Suppressor macrophage (primary cell): ENCODE measurements around the gene KRTAP4-5.
"Not testable (repeated sequence)": the region's sequence is repeated elsewhere in the genome, so short reads cannot be mapped to it uniquely, and the experiment has no call there.

Experiments used
- DNase-seq, 4 experiments: peaks; one replicate each; pipeline ENCODE4 v3.0.0-alpha.2; 2020 to 2022

Gene KRTAP4-5

DNA sequence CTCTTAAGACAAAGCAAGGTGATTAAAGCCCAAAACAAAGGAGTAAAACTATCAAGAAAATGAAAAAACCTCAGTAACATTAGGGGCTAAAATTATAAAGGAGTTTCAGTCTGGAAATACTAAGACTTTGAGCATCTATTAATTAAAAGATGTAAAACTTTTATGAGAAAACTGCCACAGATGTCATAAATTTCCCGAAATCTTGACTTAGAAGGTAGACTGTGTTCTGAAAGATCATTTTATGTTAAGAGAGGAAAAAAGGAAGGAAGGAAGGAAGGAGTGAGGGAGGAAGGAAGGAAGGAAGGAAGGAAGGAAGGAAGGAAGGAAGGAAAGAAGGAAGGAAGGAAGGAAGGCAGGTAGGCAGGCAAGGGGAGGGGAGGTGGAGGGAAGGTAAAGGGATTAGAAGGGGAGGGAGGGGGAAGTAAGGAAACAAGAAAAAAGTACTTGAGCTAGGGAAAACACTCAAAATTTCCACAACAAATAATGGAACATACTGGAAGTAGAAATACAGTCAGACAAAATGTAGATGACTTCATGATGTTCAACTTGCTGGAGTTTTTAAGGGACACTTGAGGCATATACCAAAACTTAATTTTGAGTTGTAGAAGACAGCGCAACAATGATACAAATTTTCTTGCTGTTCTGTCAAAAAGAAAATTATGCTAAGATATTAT, 2.0 kb downstream of the KRTAP4-5 start:
- no peak for DNase-seq

DNA sequence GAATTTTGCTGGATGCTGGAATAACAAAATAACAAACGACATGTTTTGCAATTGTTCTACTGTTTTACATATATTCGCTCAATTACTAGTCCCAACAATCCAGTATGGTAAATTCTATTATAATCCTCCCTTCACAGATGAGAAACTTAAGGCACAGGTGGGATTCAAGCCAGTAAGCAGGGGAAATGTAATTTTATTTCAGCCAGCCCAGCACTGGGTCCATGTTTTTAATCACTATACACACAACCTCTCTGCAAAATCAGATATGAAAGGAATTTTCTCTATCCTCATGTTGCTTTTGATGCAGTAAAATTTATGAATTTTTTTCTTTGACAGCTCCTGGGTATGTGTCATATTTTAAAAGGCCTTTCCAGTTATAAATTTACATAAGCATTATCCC, 4.4 kb downstream of the KRTAP4-5 start:
- DNase-seq: no peak

DNA sequence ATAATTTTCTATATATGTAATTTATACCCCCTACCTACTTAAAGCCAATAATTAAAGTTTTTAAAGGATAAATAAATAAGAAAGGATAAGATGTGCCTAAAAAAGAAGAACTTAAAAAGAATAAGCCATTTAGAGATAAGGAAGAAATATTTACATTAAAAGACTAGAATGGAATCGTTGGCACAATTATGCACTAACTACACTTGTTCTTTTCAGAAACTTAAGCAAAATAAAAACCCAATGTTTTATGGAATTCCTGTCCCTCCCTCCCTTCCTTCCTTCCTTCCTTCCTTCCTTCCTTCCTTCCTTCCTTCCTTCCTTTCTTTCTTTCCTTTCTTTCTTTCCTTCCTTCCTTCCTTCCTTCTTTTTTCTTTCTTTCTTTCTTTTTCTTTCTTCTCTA, 4.8 kb downstream of the KRTAP4-5 start:
- no peak for DNase-seq

DNA sequence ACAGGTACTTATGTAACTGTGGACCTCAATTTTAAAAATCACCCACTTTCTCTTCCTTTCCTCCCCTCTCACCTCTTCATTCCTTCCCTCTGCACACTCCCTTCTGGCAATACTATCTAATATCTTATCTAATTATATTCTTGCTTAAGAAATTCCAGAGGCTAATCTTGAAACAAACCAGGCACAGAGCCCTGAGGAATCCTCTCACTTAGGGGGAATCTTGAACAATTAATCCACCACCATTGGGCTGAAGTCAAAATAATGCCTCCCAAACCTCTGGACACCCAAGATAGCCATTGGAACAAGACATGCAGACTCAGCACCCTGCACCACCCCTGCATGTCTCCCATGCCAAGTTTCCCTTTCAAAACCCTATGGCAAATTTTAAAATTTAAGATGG, 8.3 kb downstream of the KRTAP4-5 start:
- DNase-seq: no peak

DNA sequence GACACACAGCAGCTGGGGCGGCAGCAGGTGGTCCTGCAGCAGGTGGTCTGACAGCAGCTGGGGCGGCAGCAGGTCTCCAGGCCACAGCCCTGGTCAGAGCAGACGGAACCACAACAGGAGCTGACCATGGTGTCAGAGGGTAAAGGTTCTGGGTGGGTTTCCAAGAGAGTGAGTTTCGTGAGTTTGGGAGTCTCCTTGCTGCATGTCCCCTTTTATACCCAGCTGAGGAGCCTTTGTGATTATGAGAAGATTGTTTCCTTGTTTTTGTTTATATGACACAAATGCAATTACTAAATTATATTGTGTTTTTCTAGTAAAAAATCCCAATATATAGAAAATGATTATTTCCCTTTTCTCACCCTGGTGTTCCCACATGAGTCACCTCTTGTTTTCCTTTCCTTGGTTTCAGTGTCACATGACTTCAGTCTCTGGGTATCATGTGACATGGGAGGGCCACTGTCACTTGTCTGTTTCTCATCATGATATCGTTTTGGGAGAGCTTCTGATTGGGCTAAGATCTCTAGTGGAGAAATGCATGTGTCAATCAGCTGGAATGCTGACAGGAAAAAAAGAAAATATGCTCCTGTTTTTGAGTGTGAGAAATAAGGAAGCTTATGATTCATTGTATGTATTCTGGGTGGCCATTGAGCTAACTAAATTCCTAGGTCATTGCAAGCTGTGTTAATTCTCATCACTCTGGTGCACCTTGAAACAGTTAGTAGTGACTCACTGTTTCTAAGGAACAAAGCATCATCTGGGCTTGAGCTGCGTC, 9.1 kb downstream of the KRTAP4-5 start, which contains the start of gene KRTAP4-6:
Gene KRTAP4-6, minus strand, starts transcription at position 185 of the 772 bp plus-strand sequence. Its CDS starts 57 bp downstream, at position 128.
- peak; percentile 20 to 49 (median 32) for DNase-seq

DNA sequence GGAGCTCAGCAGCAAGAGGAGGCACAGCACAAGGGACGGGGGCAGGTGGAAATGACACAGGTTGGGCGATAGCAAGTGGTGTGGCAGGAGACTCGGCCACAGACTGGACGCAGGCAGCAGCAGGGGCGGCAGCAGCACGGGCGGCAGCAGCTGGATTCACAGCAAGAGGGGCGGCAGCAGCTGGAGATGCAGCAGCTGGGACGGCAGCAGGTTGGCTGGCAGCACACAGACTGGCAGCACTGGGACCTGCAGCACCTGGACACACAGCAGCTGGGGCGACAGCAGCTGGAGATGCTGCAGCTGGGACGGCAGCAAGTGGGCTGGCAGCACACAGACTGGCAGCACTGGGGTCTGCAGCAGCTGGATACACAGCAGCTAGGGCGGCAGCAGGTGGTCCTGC, 9.8 kb downstream of the KRTAP4-5 start:
- not testable (repeated sequence) for DNase-seq

DNA sequence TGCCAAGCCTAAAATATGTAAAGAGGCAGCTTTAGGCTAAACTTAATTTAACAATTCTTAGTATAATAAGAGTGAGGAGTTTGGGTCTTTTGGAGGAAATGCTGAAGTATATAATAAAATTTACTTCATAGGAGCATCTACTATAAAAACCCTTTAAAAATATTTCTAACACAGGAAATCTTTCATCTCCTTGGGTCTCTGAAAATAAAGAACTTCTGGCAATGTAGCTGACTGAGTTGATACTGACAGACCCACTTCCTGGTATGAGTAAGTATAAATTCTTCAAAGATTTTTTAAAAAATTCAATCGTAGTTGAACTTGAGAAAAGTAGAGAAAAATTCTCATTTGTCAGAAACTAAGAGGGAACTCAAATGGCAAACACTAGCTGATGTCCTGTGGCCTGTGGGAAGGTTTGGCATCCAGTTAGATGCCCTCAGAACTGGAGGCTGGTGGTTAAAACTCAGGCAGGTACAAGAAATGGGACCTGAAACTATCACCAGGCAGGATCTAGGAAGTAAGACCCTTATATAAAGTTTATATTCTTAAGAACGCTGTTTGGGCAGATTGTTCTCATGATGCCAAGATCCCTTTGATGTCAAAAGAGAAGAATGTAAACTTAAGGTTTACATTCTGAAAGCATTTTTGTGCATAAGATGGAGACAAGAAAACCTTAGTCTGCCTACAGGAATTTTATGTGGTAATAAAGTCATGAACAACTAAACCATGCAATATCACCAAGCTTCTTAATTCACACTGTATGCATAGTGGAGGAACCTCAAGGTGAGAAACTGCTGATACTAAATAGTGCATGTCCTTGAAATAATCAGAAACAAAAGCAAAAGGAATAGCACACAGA, 15.5 kb downstream of the KRTAP4-5 start:
- no peak for DNase-seq

DNA sequence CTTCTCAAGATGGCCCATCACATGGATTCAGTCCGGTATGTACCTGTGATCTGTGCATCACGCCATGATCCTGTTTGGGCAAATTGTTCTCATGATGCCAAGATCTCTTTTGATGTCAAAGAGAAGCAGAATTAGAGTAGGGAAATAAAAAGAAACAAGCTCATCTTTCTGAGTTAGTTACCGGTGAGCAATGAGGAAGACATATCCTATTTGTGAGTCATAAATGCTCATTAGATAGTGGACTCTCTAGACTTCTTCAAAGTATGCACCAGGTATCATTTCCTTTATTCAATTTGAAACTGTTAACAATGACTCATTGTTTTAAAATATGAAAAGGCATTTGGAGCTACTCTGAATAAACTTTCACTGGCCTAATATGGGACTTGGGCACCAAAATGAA, 17.6 kb downstream of the KRTAP4-5 start:
- DNase-seq: no peak

DNA sequence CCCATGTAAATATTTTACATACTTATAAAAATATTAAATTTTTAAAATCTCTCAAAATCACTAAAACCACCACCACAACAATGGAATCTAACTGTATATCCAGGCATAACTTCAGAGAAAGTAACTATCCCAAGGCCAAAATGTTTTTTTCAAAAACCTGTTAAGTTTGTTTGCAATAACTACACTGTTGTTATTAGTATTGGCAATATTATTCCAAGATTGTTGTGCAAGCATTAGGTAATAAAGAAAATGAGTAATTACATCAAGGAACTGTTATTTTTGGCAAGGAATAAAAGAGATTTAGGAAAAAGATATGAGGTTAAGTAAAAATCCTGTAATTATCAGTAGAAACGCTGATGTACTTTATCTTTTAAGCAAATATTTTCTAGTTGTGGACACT, 22.3 kb downstream of the KRTAP4-5 start:
- DNase-seq: no peak

DNA sequence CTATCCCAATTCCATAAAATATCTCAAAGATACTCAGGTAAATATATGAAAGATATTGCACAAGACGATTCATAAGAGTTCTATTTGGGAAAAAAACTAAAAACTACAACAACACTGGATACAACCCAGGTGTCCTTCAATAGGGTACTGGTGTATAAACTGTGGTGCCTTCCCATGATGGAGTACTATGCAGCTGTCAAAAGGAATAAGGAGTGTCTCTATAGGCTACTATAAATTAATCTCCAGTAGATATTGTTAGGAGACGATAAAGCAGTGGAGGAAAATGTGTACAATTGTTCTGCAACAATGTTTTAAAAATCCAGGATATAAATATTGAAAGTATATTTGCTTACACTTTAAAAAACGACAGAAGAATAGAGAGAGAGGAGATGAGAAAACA, 23.2 kb downstream of the KRTAP4-5 start:
- no peak for DNase-seq

DNA sequence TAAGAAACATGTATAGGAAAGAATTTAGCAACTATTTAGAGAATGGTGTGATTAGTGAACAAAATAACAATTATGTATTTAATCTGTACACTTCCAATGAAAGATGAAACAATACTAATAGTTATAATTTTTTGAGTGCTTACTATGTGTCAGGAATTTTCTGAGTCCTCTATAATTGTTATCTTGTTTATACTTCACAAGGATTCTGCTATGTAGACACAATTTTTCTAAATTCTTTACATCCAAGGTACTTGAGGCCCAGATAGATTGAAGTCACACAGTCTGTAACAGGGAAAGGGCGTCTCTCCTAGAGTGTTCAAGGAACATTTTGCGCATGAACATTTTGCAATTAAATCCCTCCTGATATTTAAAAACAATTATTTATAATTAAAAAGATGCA, 24.6 kb downstream of the KRTAP4-5 start:
- DNase-seq: no peak

DNA sequence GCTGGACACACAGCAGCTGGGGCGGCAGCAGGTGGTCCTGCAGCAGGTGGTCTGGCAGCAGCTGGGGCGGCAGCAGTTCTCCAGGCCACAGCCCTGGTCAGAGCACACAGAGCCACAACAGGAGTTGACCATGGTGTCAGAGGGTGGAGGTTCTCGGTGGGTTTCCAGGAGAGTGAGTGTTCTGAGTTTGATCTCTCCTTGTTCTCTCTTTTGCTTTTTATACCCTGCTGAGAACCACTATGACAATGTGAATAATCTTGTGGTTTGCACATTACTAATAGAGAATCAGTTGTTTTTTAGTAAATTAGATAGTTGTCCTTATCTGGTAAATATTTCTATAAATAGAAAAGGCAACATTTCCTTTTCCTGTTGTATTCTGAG, 25.6 kb downstream of the KRTAP4-5 start, which contains the start of gene KRTAP4-12:
Gene KRTAP4-12, minus strand, starts transcription at position 192 of the 381 bp plus-strand sequence. Its CDS starts 60 bp downstream, at position 132.
- DNase-seq: not testable (repeated sequence)

DNA sequence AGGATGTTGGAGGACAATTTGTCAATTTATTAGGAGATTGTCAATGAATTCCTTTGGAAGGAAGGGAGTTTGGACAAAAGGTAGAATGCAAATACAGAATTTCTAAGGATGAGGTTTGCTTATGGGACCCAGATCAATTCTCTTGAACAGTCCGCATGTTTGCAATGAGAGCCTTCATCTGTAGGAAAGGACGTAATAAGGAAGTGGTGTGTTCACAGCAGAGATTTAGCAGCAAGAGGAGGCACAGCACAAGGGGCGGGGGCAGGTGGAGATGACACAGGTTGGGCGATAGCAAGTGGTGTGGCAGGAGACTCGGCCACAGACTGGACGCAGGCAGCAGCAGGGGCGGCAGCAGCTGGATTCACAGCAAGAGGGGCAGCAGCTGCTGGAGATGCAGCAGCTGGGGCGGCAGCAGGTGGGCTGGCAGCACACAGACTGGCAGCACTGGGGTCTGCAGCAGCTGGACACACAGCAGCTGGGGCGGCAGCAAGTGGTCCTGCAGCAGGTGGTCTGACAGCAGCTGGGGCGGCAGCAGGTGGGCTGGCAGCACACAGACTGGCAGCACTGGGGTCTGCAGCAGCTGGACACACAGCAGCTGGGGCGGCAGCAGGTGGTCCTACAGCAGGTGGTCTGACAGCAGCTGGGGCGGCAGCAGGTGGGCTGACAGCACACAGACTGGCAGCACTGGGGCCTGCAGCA, 26.2 kb downstream of the KRTAP4-5 start:
- not testable (repeated sequence) for DNase-seq

DNA sequence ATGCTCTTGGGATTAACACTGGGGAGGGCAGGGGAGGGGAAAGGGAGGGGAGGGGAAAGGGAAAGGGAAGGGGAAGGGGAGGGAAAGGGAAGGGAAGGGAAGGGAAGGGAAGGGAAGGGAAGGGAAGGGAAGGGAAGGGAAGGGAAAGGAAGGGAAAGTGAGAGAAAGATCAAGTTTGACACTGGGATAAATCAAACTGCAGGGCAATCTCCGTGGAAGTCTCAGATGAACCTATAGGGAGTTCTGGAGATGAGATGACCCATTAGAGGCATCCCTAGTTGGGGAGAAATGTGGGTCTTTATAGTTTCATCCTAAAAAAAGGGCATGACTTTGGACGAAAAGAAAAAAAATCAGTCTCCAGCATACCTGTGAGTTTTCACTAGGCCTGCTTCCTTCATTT, 27.9 kb downstream of the KRTAP4-5 start:
- no peak for DNase-seq

DNA sequence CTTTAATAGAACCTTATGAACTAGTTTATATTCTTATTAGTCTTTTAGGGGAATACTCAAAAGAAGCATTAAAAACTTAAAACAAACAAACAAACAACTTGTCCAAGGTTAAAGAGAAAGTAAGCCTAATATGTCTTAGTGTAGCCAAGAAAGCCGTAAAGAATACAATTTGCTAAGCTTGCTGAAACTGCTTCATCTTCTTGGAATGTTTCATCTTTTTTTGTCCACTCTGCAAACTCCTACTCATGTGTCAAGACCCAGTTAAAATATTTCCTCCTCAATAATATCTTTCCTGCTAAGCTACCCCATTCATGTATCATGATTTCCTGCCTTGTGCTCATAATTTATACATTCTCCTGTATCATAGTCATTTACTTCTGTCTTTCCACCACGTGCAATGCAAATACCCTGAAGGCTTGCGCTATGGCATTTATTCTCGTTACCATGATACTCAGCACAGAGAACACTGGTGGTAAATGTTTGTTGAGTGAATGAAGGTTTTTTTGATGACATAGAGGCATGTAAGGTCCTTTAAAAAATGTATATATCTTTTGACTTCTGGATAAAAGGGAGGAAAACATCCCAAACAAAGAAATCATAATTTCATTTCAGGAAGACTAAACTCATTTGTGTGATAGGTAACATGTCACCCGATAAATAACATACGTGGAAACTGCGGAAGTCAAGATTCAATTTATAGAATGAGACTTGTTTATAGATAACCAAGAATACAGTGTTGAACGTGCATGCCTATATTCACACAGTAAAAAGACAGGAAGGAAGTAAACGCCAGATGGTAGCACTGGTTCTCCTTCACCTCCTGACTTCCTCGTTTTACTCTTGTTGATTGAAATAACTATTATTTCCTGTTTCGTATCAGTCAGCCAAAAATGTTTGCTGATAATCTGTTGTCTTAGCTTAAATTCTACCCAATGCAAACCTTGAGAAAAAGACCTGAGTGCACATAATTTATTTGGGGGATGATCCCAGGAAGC, 29.6 kb downstream of the KRTAP4-5 start:
- DNase-seq: peak in 3 of 4 experiments; percentile 14 to 52 (median 48)

DNA sequence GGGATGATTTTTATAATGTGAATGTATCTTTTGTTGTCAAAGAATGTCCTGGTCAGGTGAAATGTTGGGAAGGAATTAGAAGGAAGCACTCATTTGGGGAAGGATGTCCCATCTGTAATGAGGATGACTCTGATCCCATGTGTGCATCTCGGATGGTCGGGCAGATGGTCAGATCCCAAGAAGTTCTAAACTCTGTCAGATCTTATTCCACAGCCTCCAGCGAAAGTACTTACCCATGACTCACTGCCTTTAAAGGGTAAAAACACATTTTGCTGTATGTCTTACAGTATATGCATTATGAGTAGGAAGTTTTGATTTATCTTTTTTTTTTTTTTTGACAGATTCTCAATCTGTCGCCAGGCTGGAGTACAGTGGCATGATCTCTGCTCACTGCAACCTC, 30.9 kb downstream of the KRTAP4-5 start:
- DNase-seq: no peak

DNA sequence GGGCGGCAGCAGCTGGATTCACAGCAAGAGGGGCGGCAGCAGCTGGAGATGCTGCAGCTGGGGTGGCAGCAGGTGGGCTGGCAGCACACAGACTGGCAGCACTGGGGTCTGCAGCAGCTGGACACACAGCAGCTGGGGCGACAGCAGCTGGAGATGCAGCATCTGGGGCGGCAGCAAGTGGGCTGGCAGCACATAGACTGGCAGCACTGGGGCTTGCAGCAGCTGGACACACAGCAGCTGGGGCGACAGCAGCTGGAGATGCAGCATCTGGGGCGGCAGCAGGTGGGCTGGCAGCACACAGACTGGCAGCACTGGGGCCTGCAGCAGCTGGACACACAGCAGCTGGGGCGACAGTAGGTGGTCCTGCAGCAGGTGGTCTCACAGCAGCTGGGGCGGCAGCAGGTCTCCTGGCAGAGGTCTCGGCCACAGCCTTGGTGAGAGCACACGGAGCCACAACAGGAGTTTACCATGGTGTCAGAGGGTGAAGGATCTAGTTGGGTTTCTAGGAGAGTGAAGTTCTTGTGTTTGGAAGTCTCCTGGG, 31.7 kb downstream of the KRTAP4-5 start, which contains the start of gene KRTAP4-11:
Gene KRTAP4-11, minus strand, starts transcription at position 528 of the 541 bp plus-strand sequence. Its CDS starts 58 bp downstream, at position 470.
- not testable (repeated sequence) for DNase-seq

DNA sequence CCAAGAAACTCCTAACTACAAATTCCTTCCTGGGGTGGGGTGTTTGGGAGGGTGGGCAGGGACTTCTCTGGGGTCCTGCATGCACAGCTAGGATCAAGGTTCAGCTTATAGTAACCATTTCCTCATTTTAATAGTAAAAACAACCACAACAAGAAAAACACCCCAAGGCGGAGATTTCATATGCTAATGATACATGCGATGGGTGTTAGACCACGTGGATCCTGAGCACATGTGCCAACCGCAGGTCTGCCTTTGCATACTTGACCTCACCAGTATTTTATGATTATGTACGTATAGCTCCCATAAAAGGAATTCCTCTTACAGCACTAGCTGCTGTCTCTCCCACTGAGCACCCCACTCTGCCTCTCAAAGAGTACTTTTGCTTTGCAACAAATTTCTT, 33.3 kb downstream of the KRTAP4-5 start:
- peak; percentile 17 to 59 (median 54) for DNase-seq

DNA sequence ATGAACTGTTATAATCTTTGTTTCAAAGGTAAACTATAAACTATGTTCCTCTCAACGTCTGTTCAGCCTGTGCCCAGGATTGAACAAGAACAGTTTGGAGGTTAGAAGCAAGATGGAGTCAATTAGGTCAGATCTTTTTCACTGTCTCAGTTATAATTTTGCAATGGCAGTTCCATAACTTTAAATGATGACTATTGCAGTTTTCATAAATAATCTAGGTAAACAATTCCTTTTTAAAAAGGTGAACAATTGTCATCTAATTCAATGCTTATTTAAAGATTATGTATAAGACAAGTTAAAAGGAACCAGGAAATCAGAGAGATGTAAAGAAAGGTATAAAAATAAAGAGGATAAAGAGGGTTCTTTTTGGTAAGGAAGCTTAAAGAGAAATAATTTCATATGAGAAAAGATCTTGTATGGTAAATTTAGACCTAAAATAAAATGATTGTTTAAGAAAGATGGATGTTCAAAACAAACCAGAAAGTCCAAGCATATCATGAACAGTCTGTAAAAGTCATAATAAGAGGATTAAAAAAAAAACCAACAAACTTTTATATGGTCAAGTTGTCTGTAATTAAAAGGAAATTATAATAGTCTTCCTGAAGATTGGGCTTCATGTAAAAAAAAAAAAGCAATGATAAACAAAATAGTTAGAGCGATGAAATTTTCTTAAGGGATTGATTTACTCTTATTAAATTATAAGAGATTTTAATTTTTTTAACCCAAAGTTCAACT, 38.3 kb downstream of the KRTAP4-5 start:
- DNase-seq: no peak
